ENCODE data around the gene TOR1AIP2.

- TF ChIP-seq EP300 (IDR thresholded peaks at IDR 0.05; ENCODE audit: borderline replicate concordance in 1 of 2, low read depth in 1 of 2, low read length in 1 of 2) = no peak
- no peak for TF ChIP-seq CTCF (IDR thresholded peaks at IDR 0.05)
These were observed 5.7 kb downstream of the TOR1AIP2 start for GRCh38 chr1:179871940-179872339.

Data from SK-N-SH (cell line).